HCT116 (cell line): ENCODE results near the gene SORCS2. TPM values are rescaled to one million over a fixed set of nuclear protein-coding genes. Genes with fewer than 3 reads are reported as not detected.

Experiments
- ATAC-seq: fragments of 200-7000 bp; cut with Tn5 transposase; 2 replicates; pipeline ENCODE4 v1.9.1; 2020; ENCODE audit warnings: mild to moderate bottlenecking, moderate library complexity
- BruUV-seq: library from RNA; stranded (reverse); fragments of 400-500 nt; replicated peaks from 2 replicates; lab custom pipeline; 2021; lab: Mats Ljungman, UMichigan
- CTCF ChIA-PET: fragments of 300-600 bp; sonication (Branson Sonifier 250); formaldehyde crosslinking; loops from one replicate; lab custom pipeline; 2021; ENCODE audit warnings: antibody characterized with exemption; lab: Charles Lee
- POLR2A ChIA-PET: fragments of 300-600, 350-600 bp; sonication (Branson Sonifier 250); formaldehyde crosslinking; loops from one replicate; lab custom pipeline; 2021; ENCODE audit warnings: antibody characterized with exemption; lab: Charles Lee
- RAD21 ChIA-PET, 2 experiments: fragments of 300-600 bp; sonication (Branson Sonifier 250); formaldehyde crosslinking; loops; one replicate each; lab custom pipeline; 2023; ENCODE audit warnings: low total read pairs in 2 of 2; ENCODE audit not compliant: uncharacterized antibody in 2 of 2, unreplicated experiment in 2 of 2, low non-redundant PET in 1 of 2; lab: Charles Lee
- DNase-seq: peaks from one replicate; pipeline ENCODE4 v3.0.0-alpha.2; 2010; ENCODE audit warnings: low read depth, low spot score
- H2AFZ ChIP-seq: fragments of 200-600 bp; shearing (Covaris generic), sonication (generic); 2 replicates; pipeline ENCODE4 v1.6.1; 2017; ENCODE audit warnings: low read depth, mixed run types, mixed read lengths, antibody characterized with exemption, low read length; ENCODE audit not compliant: poor library complexity, severe bottlenecking
- H3K27ac ChIP-seq: 2 replicates; pipeline ENCODE4 v1.5.1; 2012; ENCODE audit warnings: low read depth, low read length
- H3K27me3 ChIP-seq: fragments of 200-600 bp; sonication (generic); 2 replicates; pipeline ENCODE4 v1.6.1; 2016; ENCODE audit warnings: mixed run types, low read length, mixed read lengths; ENCODE audit not compliant: insufficient read depth
- H3K36me3 ChIP-seq, 2 experiments: fragments of 200-500 bp in 1 of 2; fragments of 200-600 bp in 1 of 2; sonication (Bioruptor generic) in 1 of 2; sonication (generic) in 1 of 2; 2 replicates each; pipeline versions ENCODE4 v1.5.1 to v1.6.1; 2014 to 2016; ENCODE audit warnings: low read length in 2 of 2, inconsistent platforms in 1 of 2, mixed read lengths in 1 of 2, mixed run types in 1 of 2; ENCODE audit not compliant: insufficient read depth in 2 of 2, control insufficient read depth in 1 of 2
- H3K4me1 ChIP-seq, 2 experiments: fragments of 200-600 bp in 1 of 2; sonication (generic) in 1 of 2; 2 replicates each; pipeline versions ENCODE4 v1.5.1 to v1.6.1; 2012 to 2017; ENCODE audit warnings: low read length in 2 of 2, inconsistent platforms in 1 of 2, mild to moderate bottlenecking in 1 of 2, mixed read lengths in 1 of 2, mixed run types in 1 of 2, moderate library complexity in 1 of 2; ENCODE audit not compliant: insufficient read depth in 2 of 2, control insufficient read depth in 1 of 2
- H3K4me2 ChIP-seq: fragments of 200-600 bp; sonication (generic); 2 replicates; pipeline ENCODE4 v1.6.1; 2017; ENCODE audit warnings: mixed run types, low read length, mixed read lengths
- H3K4me3 ChIP-seq, 2 experiments: fragments of 200-600 bp in 1 of 2; sonication (generic) in 1 of 2; replicated peaks in 1 of 2; 2 replicates each; pipeline ENCODE4 v1.5.1; 2011 to 2016; ENCODE audit warnings: low read length in 2 of 2, control low read depth in 1 of 2, low read depth in 1 of 2, mild to moderate bottlenecking in 1 of 2, mixed read lengths in 1 of 2, mixed run types in 1 of 2
- H3K79me2 ChIP-seq: fragments of 200-600 bp; sonication (generic); 2 replicates; pipeline ENCODE4 v1.6.1; 2017; ENCODE audit warnings: mild to moderate bottlenecking, mixed run types, low read length, moderate library complexity, mixed read lengths; ENCODE audit not compliant: insufficient read depth
- H3K9ac ChIP-seq: fragments of 200-600 bp; sonication (generic); 2 replicates; pipeline ENCODE4 v1.6.1; 2016; ENCODE audit warnings: low read length, mixed read lengths
- H3K9me2 ChIP-seq: fragments of 200-600 bp; sonication (generic), shearing (Covaris generic); 2 replicates; pipeline ENCODE4 v1.6.1; 2017; ENCODE audit warnings: mixed run types, mild to moderate bottlenecking, moderate library complexity; ENCODE audit not compliant: insufficient read depth
- H3K9me3 ChIP-seq, 2 experiments: fragments of 200-500 bp in 1 of 2; fragments of 200-600 bp in 1 of 2; sonication (Bioruptor generic) in 1 of 2; sonication (generic) in 1 of 2; 2 replicates each; pipeline ENCODE4 v1.6.1; 2014 to 2017; ENCODE audit warnings: low read length in 2 of 2, mixed read lengths in 2 of 2, inconsistent platforms in 1 of 2, low read depth in 1 of 2, mild to moderate bottlenecking in 1 of 2, mixed run types in 1 of 2, moderate library complexity in 1 of 2; ENCODE audit not compliant: control insufficient read depth in 1 of 2, insufficient read depth in 1 of 2
- H4K20me1 ChIP-seq: fragments of 200-600 bp; sonication (generic), shearing (Covaris generic); 2 replicates; pipeline ENCODE4 v1.6.1; 2017; ENCODE audit warnings: mixed run types, mild to moderate bottlenecking, moderate library complexity; ENCODE audit not compliant: insufficient read depth
- CBX3 ChIP-seq: IDR thresholded peaks from 2 replicates; pipeline ENCODE4 v1.6.1; 2012; ENCODE audit warnings: low read depth
- CEBPB ChIP-seq: IDR thresholded peaks from 2 replicates; pipeline ENCODE4 v1.6.1; 2012; ENCODE audit warnings: low read depth
- ELF1 ChIP-seq: IDR thresholded peaks from 2 replicates; pipeline ENCODE4 v1.6.1; 2012; ENCODE audit warnings: low read depth, borderline replicate concordance
- EZH2 ChIP-seq: fragments of 200-600 bp; sonication (generic); IDR thresholded peaks from 2 replicates; pipeline ENCODE4 v1.6.1; 2017; ENCODE audit warnings: antibody characterized with exemption, mixed run types
- EZH2phosphoT487 ChIP-seq: fragments of 200-600 bp; IDR thresholded peaks from 2 replicates; pipeline ENCODE4 v1.6.1; 2018; ENCODE audit warnings: antibody characterized with exemption, borderline replicate concordance
- FOSL1 ChIP-seq: IDR thresholded peaks from 2 replicates; pipeline ENCODE4 v1.6.1; 2012; ENCODE audit warnings: low read depth
- JUND ChIP-seq: IDR thresholded peaks from 2 replicates; pipeline ENCODE4 v1.6.1; 2012
- POLR2A ChIP-seq: IDR thresholded peaks from 2 replicates; pipeline ENCODE4 v1.7.0; 2011; ENCODE audit warnings: borderline replicate concordance; ENCODE audit not compliant: insufficient read depth, insufficient read length; ENCODE audit errors: extremely low read depth
- POLR2AphosphoS5 ChIP-seq: IDR thresholded peaks from 2 replicates; pipeline ENCODE4 v1.6.1; 2011; ENCODE audit warnings: mild to moderate bottlenecking, low read depth, low read length, moderate library complexity
- RAD21 ChIP-seq: IDR thresholded peaks from 2 replicates; pipeline ENCODE4 v1.6.1; 2012; ENCODE audit warnings: low read depth, mild to moderate bottlenecking
- SIN3A ChIP-seq: IDR thresholded peaks from 2 replicates; pipeline ENCODE4 v1.6.1; 2012; ENCODE audit warnings: low read depth
- SP1 ChIP-seq: IDR thresholded peaks from 2 replicates; pipeline ENCODE4 v1.6.1; 2012; ENCODE audit warnings: low read depth
- SRF ChIP-seq: IDR thresholded peaks from 2 replicates; pipeline ENCODE4 v1.6.1; 2012; ENCODE audit warnings: low read depth
- YY1 ChIP-seq: IDR thresholded peaks from 2 replicates; pipeline ENCODE4 v1.6.1; 2011; ENCODE audit warnings: low read length, low read depth, moderate library complexity, mild to moderate bottlenecking; ENCODE audit not compliant: insufficient replicate concordance; ENCODE audit errors: extremely low read depth
- ZFX ChIP-seq: fragments of 450-650 bp; IDR thresholded peaks from 2 replicates; pipeline ENCODE4 v1.6.1; 2017
- intact Hi-C: fragments of 100-400 bp; cut with micrococcal nuclease; formaldehyde crosslinking; loops from 2 replicates; pipeline ENCODE4 v1.10.0; 2022
- total RNA-seq: library from RNA; stranded (reverse); gene quantifications from one replicate; pipeline ENCODE4 v1.2.1, GENCODE V29; 2021; ENCODE audit not compliant: unreplicated experiment
- TF ChIP-seq, protein P1 (sequence below): IDR thresholded peaks from 2 replicates; pipeline ENCODE4 v1.6.1; 2012
- TF ChIP-seq, protein P2 (sequence below): IDR thresholded peaks from 2 replicates; pipeline ENCODE4 v1.6.1; 2012; ENCODE audit warnings: low read depth
- TF ChIP-seq, protein P3 (sequence below): IDR thresholded peaks from 2 replicates; pipeline ENCODE4 v1.6.1; 2012
- TF ChIP-seq, protein P4 (sequence below): IDR thresholded peaks from 2 replicates; pipeline ENCODE4 v1.6.1; 2011; ENCODE audit warnings: mild to moderate bottlenecking, low read length, moderate library complexity; ENCODE audit not compliant: insufficient replicate concordance; ENCODE audit errors: extremely low read depth

SORCS2 gene
- total RNA-seq, 1 experiment from 2014 or later: 0.37 TPM

DNA sequence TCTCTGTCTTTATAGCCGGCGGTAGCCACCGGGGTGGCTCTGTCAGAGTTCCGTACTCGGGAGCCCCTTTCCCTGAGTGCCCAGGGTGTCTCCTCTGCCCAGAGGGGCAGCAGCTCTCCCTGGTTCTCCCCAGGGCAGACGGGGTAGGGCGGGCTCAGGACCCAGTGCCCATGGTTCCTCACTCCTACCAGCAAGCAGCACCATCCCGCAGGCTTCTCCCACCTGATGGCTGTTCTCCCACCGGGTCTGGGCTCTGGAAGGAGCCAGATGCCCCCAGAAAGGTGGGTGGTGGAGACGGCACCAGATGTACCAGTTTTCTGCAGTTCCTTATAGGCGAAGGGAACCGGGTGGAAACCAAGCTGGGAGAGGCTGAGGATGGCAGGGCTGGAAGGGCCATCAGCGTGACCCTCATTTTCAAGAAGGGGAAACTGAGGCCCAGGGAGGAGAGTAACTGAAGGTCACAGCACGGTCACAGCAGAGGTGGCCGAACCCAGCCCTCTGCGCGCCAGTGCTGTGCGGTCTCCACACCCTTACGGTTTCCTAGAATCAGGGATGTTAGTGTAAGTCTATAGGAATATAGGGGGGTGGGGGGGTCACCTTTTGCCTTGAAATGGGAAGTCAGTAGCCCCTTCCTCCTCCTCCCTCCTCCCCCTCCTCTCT lies 548.7 kb downstream of the SORCS2 start:
- no peak overlapping the region for H3K4me3 ChIP-seq
- H3K27ac ChIP-seq: no peak overlapping the region
- H3K9me2 ChIP-seq: no peaks in the 10 kb centered on the region
- H3K4me1 ChIP-seq: no peaks in the 10 kb centered on the region
- RAD21 ChIA-PET: no interaction called here
- ATAC-seq (no peak), DNase-seq (no peak)
- POLR2A ChIA-PET: no interaction called here
- H3K79me2 ChIP-seq: no peaks in the 10 kb centered on the region
- H2AFZ ChIP-seq: no peak overlapping the region
- intact Hi-C loops: no loop called here
- no peak overlapping the region for H3K9ac ChIP-seq
- CTCF ChIA-PET: no interaction called here
- H3K9me3 ChIP-seq: no peaks in the 10 kb centered on the region
- H3K36me3 ChIP-seq: no peaks in the 10 kb centered on the region
- no TSS peak for BruUV-seq
- no peaks in the 10 kb centered on the region for H3K27me3 ChIP-seq
- no peak overlapping the region for H3K4me2 ChIP-seq
- TF ChIP-seq SIN3A (no peak), FOSL1 (no peak), POLR2A (no peak), CEBPB (no peak), RAD21 (no peak), YY1 (no peak), EZH2phosphoT487 (no peak), JUND (no peak), SRF (no peak), ZFX (no peak), EZH2 (no peak), POLR2AphosphoS5 (no peak), CBX3 (no peak), ELF1 (no peak), SP1 (no peak)
- TF ChIP-seq, protein P1, sequence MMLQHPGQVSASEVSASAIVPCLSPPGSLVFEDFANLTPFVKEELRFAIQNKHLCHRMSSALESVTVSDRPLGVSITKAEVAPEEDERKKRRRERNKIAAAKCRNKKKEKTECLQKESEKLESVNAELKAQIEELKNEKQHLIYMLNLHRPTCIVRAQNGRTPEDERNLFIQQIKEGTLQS: no peak
- TF ChIP-seq, protein P2, sequence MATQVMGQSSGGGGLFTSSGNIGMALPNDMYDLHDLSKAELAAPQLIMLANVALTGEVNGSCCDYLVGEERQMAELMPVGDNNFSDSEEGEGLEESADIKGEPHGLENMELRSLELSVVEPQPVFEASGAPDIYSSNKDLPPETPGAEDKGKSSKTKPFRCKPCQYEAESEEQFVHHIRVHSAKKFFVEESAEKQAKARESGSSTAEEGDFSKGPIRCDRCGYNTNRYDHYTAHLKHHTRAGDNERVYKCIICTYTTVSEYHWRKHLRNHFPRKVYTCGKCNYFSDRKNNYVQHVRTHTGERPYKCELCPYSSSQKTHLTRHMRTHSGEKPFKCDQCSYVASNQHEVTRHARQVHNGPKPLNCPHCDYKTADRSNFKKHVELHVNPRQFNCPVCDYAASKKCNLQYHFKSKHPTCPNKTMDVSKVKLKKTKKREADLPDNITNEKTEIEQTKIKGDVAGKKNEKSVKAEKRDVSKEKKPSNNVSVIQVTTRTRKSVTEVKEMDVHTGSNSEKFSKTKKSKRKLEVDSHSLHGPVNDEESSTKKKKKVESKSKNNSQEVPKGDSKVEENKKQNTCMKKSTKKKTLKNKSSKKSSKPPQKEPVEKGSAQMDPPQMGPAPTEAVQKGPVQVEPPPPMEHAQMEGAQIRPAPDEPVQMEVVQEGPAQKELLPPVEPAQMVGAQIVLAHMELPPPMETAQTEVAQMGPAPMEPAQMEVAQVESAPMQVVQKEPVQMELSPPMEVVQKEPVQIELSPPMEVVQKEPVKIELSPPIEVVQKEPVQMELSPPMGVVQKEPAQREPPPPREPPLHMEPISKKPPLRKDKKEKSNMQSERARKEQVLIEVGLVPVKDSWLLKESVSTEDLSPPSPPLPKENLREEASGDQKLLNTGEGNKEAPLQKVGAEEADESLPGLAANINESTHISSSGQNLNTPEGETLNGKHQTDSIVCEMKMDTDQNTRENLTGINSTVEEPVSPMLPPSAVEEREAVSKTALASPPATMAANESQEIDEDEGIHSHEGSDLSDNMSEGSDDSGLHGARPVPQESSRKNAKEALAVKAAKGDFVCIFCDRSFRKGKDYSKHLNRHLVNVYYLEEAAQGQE: no peak
- TF ChIP-seq, protein P3, sequence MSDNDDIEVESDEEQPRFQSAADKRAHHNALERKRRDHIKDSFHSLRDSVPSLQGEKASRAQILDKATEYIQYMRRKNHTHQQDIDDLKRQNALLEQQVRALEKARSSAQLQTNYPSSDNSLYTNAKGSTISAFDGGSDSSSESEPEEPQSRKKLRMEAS: no peak
- TF ChIP-seq, protein P4, sequence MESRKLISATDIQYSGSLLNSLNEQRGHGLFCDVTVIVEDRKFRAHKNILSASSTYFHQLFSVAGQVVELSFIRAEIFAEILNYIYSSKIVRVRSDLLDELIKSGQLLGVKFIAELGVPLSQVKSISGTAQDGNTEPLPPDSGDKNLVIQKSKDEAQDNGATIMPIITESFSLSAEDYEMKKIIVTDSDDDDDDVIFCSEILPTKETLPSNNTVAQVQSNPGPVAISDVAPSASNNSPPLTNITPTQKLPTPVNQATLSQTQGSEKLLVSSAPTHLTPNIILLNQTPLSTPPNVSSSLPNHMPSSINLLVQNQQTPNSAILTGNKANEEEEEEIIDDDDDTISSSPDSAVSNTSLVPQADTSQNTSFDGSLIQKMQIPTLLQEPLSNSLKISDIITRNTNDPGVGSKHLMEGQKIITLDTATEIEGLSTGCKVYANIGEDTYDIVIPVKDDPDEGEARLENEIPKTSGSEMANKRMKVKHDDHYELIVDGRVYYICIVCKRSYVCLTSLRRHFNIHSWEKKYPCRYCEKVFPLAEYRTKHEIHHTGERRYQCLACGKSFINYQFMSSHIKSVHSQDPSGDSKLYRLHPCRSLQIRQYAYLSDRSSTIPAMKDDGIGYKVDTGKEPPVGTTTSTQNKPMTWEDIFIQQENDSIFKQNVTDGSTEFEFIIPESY: no peak
- H4K20me1 ChIP-seq: no peaks in the 10 kb centered on the region
